HCT116 (cell line): ENCODE data around the gene ALX4. TPM values are rescaled to one million over a fixed set of nuclear protein-coding genes. Genes with fewer than 3 reads are reported as not detected.

ENCODE experiments used
- ATAC-seq: fragments of 200-7000 bp; cut with Tn5 transposase; 2 replicates; pipeline ENCODE4 v1.9.1; 2020; ENCODE audit warnings: mild to moderate bottlenecking, moderate library complexity
- BruUV-seq: library from RNA; stranded (reverse); fragments of 400-500 nt; replicated peaks from 2 replicates; lab custom pipeline; 2021; lab: Mats Ljungman, UMichigan
- CTCF ChIA-PET: fragments of 300-600 bp; sonication (Branson Sonifier 250); formaldehyde crosslinking; loops from one replicate; lab custom pipeline; 2021; ENCODE audit warnings: antibody characterized with exemption; lab: Charles Lee
- POLR2A ChIA-PET: fragments of 300-600, 350-600 bp; sonication (Branson Sonifier 250); formaldehyde crosslinking; loops from one replicate; lab custom pipeline; 2021; ENCODE audit warnings: antibody characterized with exemption; lab: Charles Lee
- RAD21 ChIA-PET, 2 experiments: fragments of 300-600 bp; sonication (Branson Sonifier 250); formaldehyde crosslinking; loops; one replicate each; lab custom pipeline; 2023; ENCODE audit warnings: low total read pairs in 2 of 2; ENCODE audit not compliant: uncharacterized antibody in 2 of 2, unreplicated experiment in 2 of 2, low non-redundant PET in 1 of 2; lab: Charles Lee
- DNase-seq: peaks from one replicate; pipeline ENCODE4 v3.0.0-alpha.2; 2010; ENCODE audit warnings: low read depth, low spot score
- H2AFZ ChIP-seq: fragments of 200-600 bp; shearing (Covaris generic), sonication (generic); 2 replicates; pipeline ENCODE4 v1.6.1; 2017; ENCODE audit warnings: low read depth, mixed run types, mixed read lengths, antibody characterized with exemption, low read length; ENCODE audit not compliant: poor library complexity, severe bottlenecking
- H3K27ac ChIP-seq: 2 replicates; pipeline ENCODE4 v1.5.1; 2012; ENCODE audit warnings: low read depth, low read length
- H3K27me3 ChIP-seq: fragments of 200-600 bp; sonication (generic); 2 replicates; pipeline ENCODE4 v1.6.1; 2016; ENCODE audit warnings: mixed run types, low read length, mixed read lengths; ENCODE audit not compliant: insufficient read depth
- H3K36me3 ChIP-seq, 2 experiments: fragments of 200-500 bp in 1 of 2; fragments of 200-600 bp in 1 of 2; sonication (Bioruptor generic) in 1 of 2; sonication (generic) in 1 of 2; 2 replicates each; pipeline versions ENCODE4 v1.5.1 to v1.6.1; 2014 to 2016; ENCODE audit warnings: low read length in 2 of 2, inconsistent platforms in 1 of 2, mixed read lengths in 1 of 2, mixed run types in 1 of 2; ENCODE audit not compliant: insufficient read depth in 2 of 2, control insufficient read depth in 1 of 2
- H3K4me1 ChIP-seq, 2 experiments: fragments of 200-600 bp in 1 of 2; sonication (generic) in 1 of 2; 2 replicates each; pipeline versions ENCODE4 v1.5.1 to v1.6.1; 2012 to 2017; ENCODE audit warnings: low read length in 2 of 2, inconsistent platforms in 1 of 2, mild to moderate bottlenecking in 1 of 2, mixed read lengths in 1 of 2, mixed run types in 1 of 2, moderate library complexity in 1 of 2; ENCODE audit not compliant: insufficient read depth in 2 of 2, control insufficient read depth in 1 of 2
- H3K4me2 ChIP-seq: fragments of 200-600 bp; sonication (generic); 2 replicates; pipeline ENCODE4 v1.6.1; 2017; ENCODE audit warnings: mixed run types, low read length, mixed read lengths
- H3K4me3 ChIP-seq, 2 experiments: fragments of 200-600 bp in 1 of 2; sonication (generic) in 1 of 2; replicated peaks in 1 of 2; 2 replicates each; pipeline ENCODE4 v1.5.1; 2011 to 2016; ENCODE audit warnings: low read length in 2 of 2, control low read depth in 1 of 2, low read depth in 1 of 2, mild to moderate bottlenecking in 1 of 2, mixed read lengths in 1 of 2, mixed run types in 1 of 2
- H3K79me2 ChIP-seq: fragments of 200-600 bp; sonication (generic); 2 replicates; pipeline ENCODE4 v1.6.1; 2017; ENCODE audit warnings: mild to moderate bottlenecking, mixed run types, low read length, moderate library complexity, mixed read lengths; ENCODE audit not compliant: insufficient read depth
- H3K9ac ChIP-seq: fragments of 200-600 bp; sonication (generic); 2 replicates; pipeline ENCODE4 v1.6.1; 2016; ENCODE audit warnings: low read length, mixed read lengths
- H3K9me2 ChIP-seq: fragments of 200-600 bp; sonication (generic), shearing (Covaris generic); 2 replicates; pipeline ENCODE4 v1.6.1; 2017; ENCODE audit warnings: mixed run types, mild to moderate bottlenecking, moderate library complexity; ENCODE audit not compliant: insufficient read depth
- H3K9me3 ChIP-seq, 2 experiments: fragments of 200-500 bp in 1 of 2; fragments of 200-600 bp in 1 of 2; sonication (Bioruptor generic) in 1 of 2; sonication (generic) in 1 of 2; 2 replicates each; pipeline ENCODE4 v1.6.1; 2014 to 2017; ENCODE audit warnings: low read length in 2 of 2, mixed read lengths in 2 of 2, inconsistent platforms in 1 of 2, low read depth in 1 of 2, mild to moderate bottlenecking in 1 of 2, mixed run types in 1 of 2, moderate library complexity in 1 of 2; ENCODE audit not compliant: control insufficient read depth in 1 of 2, insufficient read depth in 1 of 2
- H4K20me1 ChIP-seq: fragments of 200-600 bp; sonication (generic), shearing (Covaris generic); 2 replicates; pipeline ENCODE4 v1.6.1; 2017; ENCODE audit warnings: mixed run types, mild to moderate bottlenecking, moderate library complexity; ENCODE audit not compliant: insufficient read depth
- EGR1 ChIP-seq: IDR thresholded peaks from 2 replicates; pipeline ENCODE4 v1.6.1; 2012; ENCODE audit warnings: low read depth
- FOSL1 ChIP-seq: IDR thresholded peaks from 2 replicates; pipeline ENCODE4 v1.6.1; 2012; ENCODE audit warnings: low read depth
- JUND ChIP-seq: IDR thresholded peaks from 2 replicates; pipeline ENCODE4 v1.6.1; 2012
- POLR2A ChIP-seq: IDR thresholded peaks from 2 replicates; pipeline ENCODE4 v1.7.0; 2011; ENCODE audit warnings: borderline replicate concordance; ENCODE audit not compliant: insufficient read depth, insufficient read length; ENCODE audit errors: extremely low read depth
- RAD21 ChIP-seq: IDR thresholded peaks from 2 replicates; pipeline ENCODE4 v1.6.1; 2012; ENCODE audit warnings: low read depth, mild to moderate bottlenecking
- intact Hi-C: fragments of 100-400 bp; cut with micrococcal nuclease; formaldehyde crosslinking; loops from 2 replicates; pipeline ENCODE4 v1.10.0; 2022
- total RNA-seq: library from RNA; stranded (reverse); gene quantifications from one replicate; pipeline ENCODE4 v1.2.1, GENCODE V29; 2021; ENCODE audit not compliant: unreplicated experiment
- TF ChIP-seq, protein P1 (sequence below), 3 experiments: fragments of 200-600 bp in 1 of 3; sonication (generic) in 1 of 3; IDR thresholded peaks in 2 of 3; conservative IDR thresholded peaks in 1 of 3; 2 replicates each; pipeline ENCODE4 v1.5.1; 2012 to 2017; ENCODE audit warnings: low read depth in 2 of 3, low read length in 2 of 3, antibody characterized with exemption in 1 of 3, borderline replicate concordance in 1 of 3, control low read depth in 1 of 3, mild to moderate bottlenecking in 1 of 3, mixed read lengths in 1 of 3, mixed run types in 1 of 3, moderate library complexity in 1 of 3; ENCODE audit not compliant: insufficient read depth in 1 of 3
- TF ChIP-seq, protein P2 (sequence below): IDR thresholded peaks from 2 replicates; pipeline ENCODE4 v1.6.1; 2012
- TF ChIP-seq, protein P3 (sequence below): IDR thresholded peaks from 2 replicates; pipeline ENCODE4 v1.6.1; 2012; ENCODE audit warnings: low read depth

The ALX4 gene
- total RNA-seq, 1 experiment from 2014 or later, result not detected

DNA sequence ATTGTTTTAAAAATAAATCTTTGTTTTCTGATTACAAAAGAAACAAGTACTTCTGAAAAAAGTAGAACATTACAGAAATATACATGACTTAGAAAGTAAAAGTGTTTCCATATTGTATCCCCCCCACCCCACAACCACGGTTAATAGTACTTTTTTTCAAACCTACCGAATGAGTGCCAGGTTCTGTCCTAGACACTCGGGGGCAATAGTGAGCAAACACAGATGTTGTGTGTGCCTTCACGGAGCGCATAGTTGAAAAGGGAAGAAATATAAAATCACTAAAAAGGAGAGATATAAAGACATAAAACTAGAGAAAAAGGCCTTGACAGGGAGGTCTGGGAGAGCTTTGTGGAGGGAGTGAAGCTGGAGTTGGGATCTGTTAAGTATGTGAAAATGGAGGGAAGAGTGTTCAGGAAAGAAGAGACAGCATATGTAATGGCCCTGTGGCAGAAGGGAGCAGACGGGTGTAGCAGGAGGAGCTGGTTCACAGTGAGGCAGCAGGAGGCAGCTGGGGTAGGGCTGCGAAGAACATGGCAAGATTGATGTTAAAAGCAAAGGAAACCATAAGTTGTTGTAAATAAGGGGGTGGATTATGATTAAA, 42.1 kb upstream of the ALX4 start:
- ChIA-PET POLR2A (no interaction called here), CTCF (interaction anchor here (1.0 kb wide), 1 partner anchor 9 kb away, joined by 4 read pairs; no protein-coding TSS in a partner anchor), RAD21 (no interaction called here)
- H3K4me3 ChIP-seq, result no peak overlapping the region
- no peak overlapping the region for H3K27ac ChIP-seq
- H2AFZ ChIP-seq, result peak overlapping the region; percentile 49
- H4K20me1 ChIP-seq, result no peaks in the 10 kb centered on the region
- H3K9ac ChIP-seq, result no peak overlapping the region
- peaks cover 0 to 4% of the 10 kb centered on the region in 2 experiments; a peak in 1 of 4 replicates for H3K4me1 ChIP-seq
- peak; percentile 91 for ATAC-seq
- BruUV-seq, result no TSS peak
- H3K9me2 ChIP-seq, result no peaks in the 10 kb centered on the region
- no peaks in the 10 kb centered on the region for H3K27me3 ChIP-seq
- H3K36me3 ChIP-seq, result no peaks in the 10 kb centered on the region
- no peaks in the 10 kb centered on the region for H3K79me2 ChIP-seq
- H3K4me2 ChIP-seq, result peak overlapping the region; percentile 45; the same call in 1 of the 2 replicates
- intact Hi-C loops, result loop anchor here (2.0 kb wide), 1 partner anchor 187 kb away; no protein-coding TSS in a partner anchor
- no peaks in the 10 kb centered on the region for H3K9me3 ChIP-seq
- TF ChIP-seq JUND (no peak), RAD21 (peak; percentile 56), EGR1 (no peak), POLR2A (no peak), FOSL1 (no peak)
- TF ChIP-seq, protein P1, sequence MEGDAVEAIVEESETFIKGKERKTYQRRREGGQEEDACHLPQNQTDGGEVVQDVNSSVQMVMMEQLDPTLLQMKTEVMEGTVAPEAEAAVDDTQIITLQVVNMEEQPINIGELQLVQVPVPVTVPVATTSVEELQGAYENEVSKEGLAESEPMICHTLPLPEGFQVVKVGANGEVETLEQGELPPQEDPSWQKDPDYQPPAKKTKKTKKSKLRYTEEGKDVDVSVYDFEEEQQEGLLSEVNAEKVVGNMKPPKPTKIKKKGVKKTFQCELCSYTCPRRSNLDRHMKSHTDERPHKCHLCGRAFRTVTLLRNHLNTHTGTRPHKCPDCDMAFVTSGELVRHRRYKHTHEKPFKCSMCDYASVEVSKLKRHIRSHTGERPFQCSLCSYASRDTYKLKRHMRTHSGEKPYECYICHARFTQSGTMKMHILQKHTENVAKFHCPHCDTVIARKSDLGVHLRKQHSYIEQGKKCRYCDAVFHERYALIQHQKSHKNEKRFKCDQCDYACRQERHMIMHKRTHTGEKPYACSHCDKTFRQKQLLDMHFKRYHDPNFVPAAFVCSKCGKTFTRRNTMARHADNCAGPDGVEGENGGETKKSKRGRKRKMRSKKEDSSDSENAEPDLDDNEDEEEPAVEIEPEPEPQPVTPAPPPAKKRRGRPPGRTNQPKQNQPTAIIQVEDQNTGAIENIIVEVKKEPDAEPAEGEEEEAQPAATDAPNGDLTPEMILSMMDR (IDR thresholded peaks at IDR 0.05 in 2 of 3, conservative IDR thresholded peaks at IDR 0.05 in 1 of 3; ENCODE audit: borderline replicate concordance in 1 of 3, insufficient read depth in 1 of 3, low read depth in 2 of 3, low read length in 2 of 3), result peak; percentile 49 to 68 (median 67); a peak in 5 of 6 replicates
- TF ChIP-seq, protein P2, sequence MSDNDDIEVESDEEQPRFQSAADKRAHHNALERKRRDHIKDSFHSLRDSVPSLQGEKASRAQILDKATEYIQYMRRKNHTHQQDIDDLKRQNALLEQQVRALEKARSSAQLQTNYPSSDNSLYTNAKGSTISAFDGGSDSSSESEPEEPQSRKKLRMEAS, result no peak
- TF ChIP-seq, protein P3, sequence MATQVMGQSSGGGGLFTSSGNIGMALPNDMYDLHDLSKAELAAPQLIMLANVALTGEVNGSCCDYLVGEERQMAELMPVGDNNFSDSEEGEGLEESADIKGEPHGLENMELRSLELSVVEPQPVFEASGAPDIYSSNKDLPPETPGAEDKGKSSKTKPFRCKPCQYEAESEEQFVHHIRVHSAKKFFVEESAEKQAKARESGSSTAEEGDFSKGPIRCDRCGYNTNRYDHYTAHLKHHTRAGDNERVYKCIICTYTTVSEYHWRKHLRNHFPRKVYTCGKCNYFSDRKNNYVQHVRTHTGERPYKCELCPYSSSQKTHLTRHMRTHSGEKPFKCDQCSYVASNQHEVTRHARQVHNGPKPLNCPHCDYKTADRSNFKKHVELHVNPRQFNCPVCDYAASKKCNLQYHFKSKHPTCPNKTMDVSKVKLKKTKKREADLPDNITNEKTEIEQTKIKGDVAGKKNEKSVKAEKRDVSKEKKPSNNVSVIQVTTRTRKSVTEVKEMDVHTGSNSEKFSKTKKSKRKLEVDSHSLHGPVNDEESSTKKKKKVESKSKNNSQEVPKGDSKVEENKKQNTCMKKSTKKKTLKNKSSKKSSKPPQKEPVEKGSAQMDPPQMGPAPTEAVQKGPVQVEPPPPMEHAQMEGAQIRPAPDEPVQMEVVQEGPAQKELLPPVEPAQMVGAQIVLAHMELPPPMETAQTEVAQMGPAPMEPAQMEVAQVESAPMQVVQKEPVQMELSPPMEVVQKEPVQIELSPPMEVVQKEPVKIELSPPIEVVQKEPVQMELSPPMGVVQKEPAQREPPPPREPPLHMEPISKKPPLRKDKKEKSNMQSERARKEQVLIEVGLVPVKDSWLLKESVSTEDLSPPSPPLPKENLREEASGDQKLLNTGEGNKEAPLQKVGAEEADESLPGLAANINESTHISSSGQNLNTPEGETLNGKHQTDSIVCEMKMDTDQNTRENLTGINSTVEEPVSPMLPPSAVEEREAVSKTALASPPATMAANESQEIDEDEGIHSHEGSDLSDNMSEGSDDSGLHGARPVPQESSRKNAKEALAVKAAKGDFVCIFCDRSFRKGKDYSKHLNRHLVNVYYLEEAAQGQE, result no peak
- peak; percentile 13 for DNase-seq
